Measurements from ENCODE around the gene LRRN2.

LRRN2 gene

GRCh38 chr1:204673209-204673608 lies 12.3 kb downstream of the LRRN2 start:
- Histone ChIP-seq H4K20me1 (ENCODE audit: insufficient read depth) (no peaks in the 10 kb centered on the region), H3K79me2 (ENCODE audit: insufficient read depth, low read depth) (no peaks in the 10 kb centered on the region), H3K9ac (no peak overlapping the region), H2AFZ (ENCODE audit: low read depth) (no peak overlapping the region), H3K4me3 (IDR thresholded peaks at IDR 0.05; ENCODE audit: insufficient read depth, low read depth, low read length) (no peak overlapping the region), H3K27ac (no peak overlapping the region), H3K36me3 (ENCODE audit: insufficient read depth) (no peaks in the 10 kb centered on the region), H3K4me1 (ENCODE audit: low read depth, poor library complexity, severe bottlenecking) (no peaks in the 10 kb centered on the region), H3K4me2 (no peak overlapping the region), H3K27me3 (ENCODE audit: insufficient read depth, low read depth) (no peaks in the 10 kb centered on the region; the same call in 1 of the 2 replicates)
- TF ChIP-seq, protein P1, sequence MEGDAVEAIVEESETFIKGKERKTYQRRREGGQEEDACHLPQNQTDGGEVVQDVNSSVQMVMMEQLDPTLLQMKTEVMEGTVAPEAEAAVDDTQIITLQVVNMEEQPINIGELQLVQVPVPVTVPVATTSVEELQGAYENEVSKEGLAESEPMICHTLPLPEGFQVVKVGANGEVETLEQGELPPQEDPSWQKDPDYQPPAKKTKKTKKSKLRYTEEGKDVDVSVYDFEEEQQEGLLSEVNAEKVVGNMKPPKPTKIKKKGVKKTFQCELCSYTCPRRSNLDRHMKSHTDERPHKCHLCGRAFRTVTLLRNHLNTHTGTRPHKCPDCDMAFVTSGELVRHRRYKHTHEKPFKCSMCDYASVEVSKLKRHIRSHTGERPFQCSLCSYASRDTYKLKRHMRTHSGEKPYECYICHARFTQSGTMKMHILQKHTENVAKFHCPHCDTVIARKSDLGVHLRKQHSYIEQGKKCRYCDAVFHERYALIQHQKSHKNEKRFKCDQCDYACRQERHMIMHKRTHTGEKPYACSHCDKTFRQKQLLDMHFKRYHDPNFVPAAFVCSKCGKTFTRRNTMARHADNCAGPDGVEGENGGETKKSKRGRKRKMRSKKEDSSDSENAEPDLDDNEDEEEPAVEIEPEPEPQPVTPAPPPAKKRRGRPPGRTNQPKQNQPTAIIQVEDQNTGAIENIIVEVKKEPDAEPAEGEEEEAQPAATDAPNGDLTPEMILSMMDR (conservative IDR thresholded peaks at IDR 0.05; ENCODE audit: low read depth, low read length): no peak

DNA sequence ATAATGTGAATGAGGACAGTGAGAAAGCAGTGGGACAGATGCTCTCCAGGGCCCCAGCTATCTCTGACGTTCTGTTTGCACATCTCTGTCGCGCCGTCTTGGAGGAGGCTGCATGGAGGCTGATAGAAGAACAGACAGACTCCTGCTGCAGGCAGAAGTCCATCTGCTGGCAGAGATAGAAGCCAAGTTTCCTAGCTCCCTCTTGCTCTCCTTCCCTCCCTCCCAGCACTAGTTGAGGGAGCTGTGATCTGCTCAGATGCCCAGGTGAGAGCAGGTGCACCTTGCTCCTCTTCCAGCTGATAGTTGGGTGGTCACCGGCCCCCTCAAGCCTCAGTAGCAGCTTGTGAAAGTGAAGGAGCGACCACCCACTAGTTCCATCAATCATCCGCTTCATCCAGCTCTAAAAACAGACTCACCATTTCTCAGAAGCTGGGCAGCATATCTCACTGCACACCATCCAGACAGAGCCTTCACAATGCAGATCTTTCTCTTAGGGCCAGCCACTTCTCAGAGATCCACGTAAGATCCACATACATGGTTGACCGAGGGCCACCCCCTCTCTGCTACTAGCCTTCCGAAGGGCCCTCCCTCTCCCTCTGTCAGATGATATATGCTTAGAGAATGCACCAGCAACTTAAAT lies 12.9 kb downstream of the LRRN2 start:
- Histone ChIP-seq H3K4me1 (ENCODE audit: low read depth, poor library complexity, severe bottlenecking) (no peaks in the 10 kb centered on the region), H4K20me1 (ENCODE audit: insufficient read depth) (no peaks in the 10 kb centered on the region), H3K4me3 (IDR thresholded peaks at IDR 0.05; ENCODE audit: insufficient read depth, low read depth, low read length) (no peak overlapping the region), H3K4me2 (no peak overlapping the region), H3K27me3 (ENCODE audit: insufficient read depth, low read depth) (no peaks in the 10 kb centered on the region; the same call in 1 of the 2 replicates), H3K9ac (no peak overlapping the region), H3K79me2 (ENCODE audit: insufficient read depth, low read depth) (no peaks in the 10 kb centered on the region), H3K36me3 (ENCODE audit: insufficient read depth) (no peaks in the 10 kb centered on the region), H3K27ac (no peak overlapping the region), H2AFZ (ENCODE audit: low read depth) (no peak overlapping the region)
- TF ChIP-seq, protein P1 (conservative IDR thresholded peaks at IDR 0.05; ENCODE audit: low read depth, low read length): no peak

DNA sequence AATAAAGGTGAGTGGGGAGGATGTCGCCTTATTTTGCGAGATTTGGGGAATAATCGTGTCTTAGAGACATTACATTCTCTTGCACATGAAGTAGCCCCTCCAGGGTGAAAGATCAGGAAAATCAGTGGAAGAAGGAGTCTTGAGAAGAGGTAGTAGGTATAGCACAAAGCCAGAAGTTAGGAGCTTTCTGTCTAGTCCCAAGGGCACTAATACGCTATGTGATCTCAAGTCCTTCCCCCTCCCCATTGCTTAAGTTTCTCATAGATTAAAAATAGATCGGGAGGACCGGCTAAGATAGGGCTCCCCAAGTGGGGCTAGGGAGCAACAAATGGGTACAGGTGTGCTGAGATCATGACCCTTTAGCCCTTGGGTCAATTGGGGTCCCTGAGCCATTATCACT lies 13.5 kb downstream of the LRRN2 start:
- Histone ChIP-seq H3K4me2 (no peak overlapping the region), H4K20me1 (ENCODE audit: insufficient read depth) (no peaks in the 10 kb centered on the region)

GRCh38 chr1:204670152-204670927 lies 15.2 kb downstream of the LRRN2 start:
- Histone ChIP-seq H3K79me2 (ENCODE audit: insufficient read depth, low read depth) (no peaks in the 10 kb centered on the region), H2AFZ (ENCODE audit: low read depth) (no peak overlapping the region), H3K4me1 (ENCODE audit: low read depth, poor library complexity, severe bottlenecking) (no peaks in the 10 kb centered on the region), H3K36me3 (ENCODE audit: insufficient read depth) (no peaks in the 10 kb centered on the region), H3K27me3 (ENCODE audit: insufficient read depth, low read depth) (no peaks in the 10 kb centered on the region; the same call in 1 of the 2 replicates), H3K4me3 (IDR thresholded peaks at IDR 0.05; ENCODE audit: insufficient read depth, low read depth, low read length) (no peak overlapping the region), H4K20me1 (ENCODE audit: insufficient read depth) (no peaks in the 10 kb centered on the region), H3K27ac (no peak overlapping the region), H3K9ac (no peak overlapping the region), H3K4me2 (no peak overlapping the region)
- TF ChIP-seq, protein P1 (conservative IDR thresholded peaks at IDR 0.05; ENCODE audit: low read depth, low read length): no peak

More for the DNA sequence above, 13.5 kb downstream of the LRRN2 start:
- Histone ChIP-seq H3K4me3 (IDR thresholded peaks at IDR 0.05; ENCODE audit: insufficient read depth, low read depth, low read length) (no peak overlapping the region), H3K27me3 (ENCODE audit: insufficient read depth, low read depth) (no peaks in the 10 kb centered on the region; the same call in 1 of the 2 replicates), H2AFZ (ENCODE audit: low read depth) (no peak overlapping the region), H3K79me2 (ENCODE audit: insufficient read depth, low read depth) (no peaks in the 10 kb centered on the region), H3K36me3 (ENCODE audit: insufficient read depth) (no peaks in the 10 kb centered on the region), H3K9ac (no peak overlapping the region), H3K4me1 (ENCODE audit: low read depth, poor library complexity, severe bottlenecking) (no peaks in the 10 kb centered on the region), H3K27ac (no peak overlapping the region)
- TF ChIP-seq, protein P1 (conservative IDR thresholded peaks at IDR 0.05; ENCODE audit: low read depth, low read length): no peak
